NCI-H1694 treated with DMSO at 0.1 percent for 48 hours (cell line): ENCODE results near the gene SLC25A10.

Source experiments
- DNase-seq: peaks from one replicate; lab custom pipeline; 2025; lab: John Stamatoyannopoulos, UW

Gene SLC25A10

DNA sequence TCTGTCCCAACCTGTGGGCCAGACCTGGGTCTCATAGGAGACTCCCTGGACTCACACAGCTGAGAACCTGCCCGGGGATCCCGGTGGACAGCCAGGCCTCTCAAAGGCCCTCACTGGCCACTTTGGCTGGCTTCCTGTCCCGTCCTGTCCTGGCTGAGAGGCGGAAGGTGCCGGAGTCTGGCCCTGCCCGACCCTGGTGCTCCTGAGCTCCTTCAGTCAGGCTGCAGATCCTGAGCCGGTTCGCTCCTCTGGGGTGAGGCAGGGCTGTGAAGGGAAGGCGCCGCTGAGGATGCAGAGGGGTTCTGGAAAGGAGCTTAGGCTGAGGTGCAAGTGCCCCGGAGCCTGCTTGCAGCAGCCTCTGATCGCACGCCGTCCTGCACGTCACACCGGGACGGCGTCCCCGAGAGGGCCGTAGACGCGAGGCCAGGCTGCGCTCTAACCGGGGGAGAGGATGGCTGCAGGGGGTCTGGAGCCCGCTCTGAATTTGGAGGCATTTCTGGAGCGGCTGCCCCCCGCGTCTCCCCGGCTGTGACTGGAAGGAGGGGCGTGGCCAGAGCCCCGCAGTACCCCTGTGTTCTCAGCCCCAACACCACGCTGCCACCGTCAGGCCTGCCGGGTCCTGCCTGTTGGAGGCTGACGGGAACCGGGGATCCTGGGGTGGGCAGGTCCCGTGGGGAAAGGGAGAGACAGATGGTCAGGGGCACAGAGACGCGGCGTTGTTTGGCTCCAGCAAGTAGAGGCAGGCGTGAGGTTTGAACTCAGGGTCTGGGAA lies 24.1 kb upstream of the SLC25A10 start:
- DNase-seq: peak; percentile 89

DNA sequence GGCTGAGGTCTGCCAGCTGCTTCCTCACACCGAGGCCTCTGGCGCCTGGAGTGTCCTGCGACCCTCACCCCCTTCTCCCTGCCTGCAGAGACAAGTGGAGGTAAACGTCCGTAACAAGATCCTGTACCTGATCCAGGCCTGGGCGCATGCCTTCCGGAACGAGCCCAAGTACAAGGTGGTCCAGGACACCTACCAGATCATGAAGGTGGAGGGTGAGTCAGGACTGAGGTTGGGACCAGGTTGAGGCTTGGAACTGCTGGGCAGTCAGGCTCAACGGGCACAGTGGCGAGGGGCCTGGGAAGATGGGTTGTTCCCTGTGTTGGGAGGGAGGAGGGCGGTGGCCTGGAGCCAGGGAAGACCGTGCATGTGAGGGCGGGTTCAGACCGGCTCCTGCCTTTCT lies 23.5 kb upstream of the SLC25A10 start:
- DNase-seq: no peak

DNA sequence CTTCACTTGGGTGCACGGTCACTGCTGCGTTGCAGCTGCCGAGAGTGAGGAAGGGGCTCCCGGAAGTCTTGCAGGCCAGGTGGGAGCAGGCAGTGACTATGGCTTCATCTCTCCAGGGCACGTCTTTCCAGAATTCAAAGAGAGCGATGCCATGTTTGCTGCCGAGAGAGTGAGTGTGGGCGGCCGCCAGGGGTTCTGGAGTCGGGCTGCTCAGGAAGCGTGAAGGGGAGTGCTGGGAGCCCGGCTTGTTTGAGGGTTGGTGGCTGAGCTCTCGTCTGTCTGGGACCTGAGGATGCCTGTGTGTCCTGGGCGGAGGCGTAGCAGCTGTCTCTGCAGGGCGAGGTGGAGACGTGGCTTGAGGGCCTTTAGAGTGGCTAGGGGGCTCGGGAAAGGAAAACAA lies 22.0 kb upstream of the SLC25A10 start:
- DNase-seq: peak; percentile 16

DNA sequence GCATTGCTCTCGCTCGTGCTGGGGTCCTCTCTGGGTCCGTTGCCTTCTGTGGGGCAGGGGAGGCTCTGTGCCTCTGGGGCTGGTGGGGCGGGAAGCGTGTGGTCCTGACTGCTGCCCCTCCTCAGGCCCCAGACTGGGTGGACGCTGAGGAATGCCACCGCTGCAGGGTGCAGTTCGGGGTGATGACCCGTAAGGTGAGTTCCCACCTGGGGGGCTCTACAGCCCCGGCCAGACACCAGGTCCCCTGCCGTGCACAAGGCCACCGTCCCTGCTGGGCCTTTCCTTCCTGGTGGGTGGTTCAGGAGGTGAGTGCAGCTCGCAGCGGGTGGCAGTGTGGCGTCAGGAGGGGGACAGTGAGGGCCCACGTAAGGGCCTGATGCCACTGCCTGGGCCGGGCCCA lies 21.5 kb upstream of the SLC25A10 start:
- no peak for DNase-seq

DNA sequence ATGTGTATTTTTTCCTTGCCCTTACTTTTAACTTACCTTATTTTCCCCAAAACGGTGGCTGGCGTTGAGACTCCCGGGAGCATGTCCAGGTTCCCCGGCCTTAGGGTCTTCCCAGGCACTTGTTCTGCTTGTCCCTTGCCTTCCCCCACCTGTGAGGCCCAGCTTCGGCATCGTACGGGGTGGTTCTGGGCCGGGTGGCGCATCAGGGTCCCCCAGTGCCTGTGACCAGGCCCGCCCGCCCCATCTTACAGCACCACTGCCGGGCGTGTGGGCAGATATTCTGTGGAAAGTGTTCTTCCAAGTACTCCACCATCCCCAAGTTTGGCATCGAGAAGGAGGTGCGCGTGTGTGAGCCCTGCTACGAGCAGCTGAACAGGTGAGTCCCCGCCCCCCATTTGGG lies 20.9 kb upstream of the SLC25A10 start:
- no peak for DNase-seq

DNA sequence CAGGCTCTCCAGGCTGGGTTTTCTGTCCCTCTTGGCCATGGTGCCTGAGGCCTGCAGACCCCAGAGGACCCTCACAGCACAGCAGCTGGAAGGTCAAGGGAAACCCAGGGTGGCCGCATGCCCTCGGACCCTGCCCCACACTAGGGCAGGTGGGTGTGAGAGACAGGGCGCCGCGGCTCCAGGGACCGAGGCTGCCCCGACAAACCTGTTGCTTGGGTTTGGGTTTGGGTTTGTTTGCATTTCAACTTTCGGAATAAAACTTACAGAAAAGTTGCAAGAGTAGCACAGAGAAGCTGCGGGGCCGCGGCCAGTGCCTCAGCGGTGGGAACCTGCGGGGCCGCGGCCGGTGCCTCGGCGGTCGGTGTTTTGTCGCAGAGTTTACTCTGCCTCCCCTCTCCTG lies 20.5 kb upstream of the SLC25A10 start:
- no peak for DNase-seq

DNA sequence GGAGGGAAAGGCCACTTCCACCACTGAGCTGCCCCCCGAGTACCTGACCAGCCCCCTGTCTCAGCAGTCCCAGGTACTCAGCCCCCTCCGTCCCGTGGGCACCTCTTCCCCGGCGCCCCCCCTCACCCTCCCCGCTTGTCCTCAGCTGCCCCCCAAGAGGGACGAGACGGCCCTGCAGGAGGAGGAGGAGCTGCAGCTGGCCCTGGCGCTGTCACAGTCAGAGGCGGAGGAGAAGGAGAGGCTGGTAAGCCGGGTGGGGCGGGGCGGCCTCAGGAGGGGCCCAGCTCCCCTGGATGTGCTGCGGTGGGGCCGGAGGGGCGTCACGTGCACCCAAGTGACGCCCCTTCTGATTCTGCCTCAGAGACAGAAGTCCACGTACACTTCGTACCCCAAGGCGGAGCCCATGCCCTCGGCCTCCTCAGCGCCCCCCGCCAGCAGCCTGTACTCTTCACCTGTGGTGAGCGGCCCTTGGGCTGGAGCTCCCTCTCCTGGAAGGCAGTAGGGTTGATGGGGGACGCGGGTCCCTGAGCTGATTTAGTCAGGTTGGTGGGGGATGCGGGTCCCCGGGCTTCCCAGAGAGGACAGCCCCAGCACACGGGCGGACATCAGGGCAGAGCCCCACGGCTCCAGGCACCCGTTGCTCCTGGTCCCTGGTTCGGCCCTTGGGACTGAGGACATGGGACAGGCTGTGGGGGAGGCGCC lies 18.4 kb upstream of the SLC25A10 start:
- no peak for DNase-seq

DNA sequence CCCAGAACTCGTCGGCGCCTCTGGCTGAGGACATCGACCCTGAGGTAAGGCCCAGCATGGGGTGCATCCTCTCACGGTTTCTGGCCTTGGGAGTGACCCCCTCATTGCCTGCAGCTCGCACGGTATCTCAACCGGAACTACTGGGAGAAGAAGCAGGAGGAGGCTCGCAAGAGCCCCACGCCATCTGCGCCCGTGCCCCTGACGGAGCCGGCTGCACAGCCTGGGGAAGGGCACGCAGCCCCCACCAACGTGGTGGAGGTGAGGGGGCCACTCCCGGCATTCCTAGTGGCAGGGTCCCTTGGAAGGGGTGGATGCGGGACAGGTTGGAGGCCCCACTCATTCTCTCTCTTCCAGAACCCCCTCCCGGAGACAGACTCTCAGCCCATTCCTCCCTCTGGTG lies 17.3 kb upstream of the SLC25A10 start:
- DNase-seq: no peak

DNA sequence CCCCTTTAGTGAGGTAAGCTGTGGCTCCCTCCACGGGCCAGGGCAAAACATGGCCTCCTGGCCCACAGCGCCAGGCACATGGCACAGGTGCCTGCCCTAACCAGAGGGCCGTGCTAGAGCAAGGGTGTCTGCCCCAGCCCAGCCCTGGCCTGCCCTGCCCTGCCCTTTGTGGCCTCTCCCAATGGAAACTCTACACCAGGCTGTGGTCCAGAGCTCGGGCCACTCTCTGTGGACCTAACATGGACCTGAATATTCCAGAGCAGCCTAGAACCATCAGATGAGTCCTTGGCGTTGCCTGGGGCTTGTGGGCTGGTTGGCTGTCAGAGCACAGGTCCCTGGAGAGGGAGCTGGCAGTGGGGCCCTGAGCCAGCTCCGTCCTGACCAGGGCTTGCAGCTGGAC lies 16.9 kb upstream of the SLC25A10 start:
- no peak for DNase-seq

DNA sequence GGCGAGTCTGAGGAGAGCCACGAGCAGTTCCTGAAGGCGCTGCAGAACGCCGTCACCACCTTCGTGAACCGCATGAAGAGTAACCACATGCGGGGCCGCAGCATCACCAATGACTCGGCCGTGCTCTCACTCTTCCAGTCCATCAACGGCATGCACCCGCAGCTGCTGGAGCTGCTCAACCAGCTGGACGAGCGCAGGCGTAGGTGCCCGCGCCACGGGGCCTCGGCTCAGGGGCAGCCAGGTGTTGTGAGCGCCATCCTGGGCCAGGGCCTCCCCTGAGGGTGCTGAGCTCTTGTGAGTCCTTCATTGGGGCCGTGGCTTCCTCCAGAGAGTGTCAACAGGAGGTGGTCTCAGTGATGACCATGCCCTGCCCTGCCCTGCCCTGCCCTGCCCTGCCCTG lies 16.3 kb upstream of the SLC25A10 start:
- DNase-seq: no peak

DNA sequence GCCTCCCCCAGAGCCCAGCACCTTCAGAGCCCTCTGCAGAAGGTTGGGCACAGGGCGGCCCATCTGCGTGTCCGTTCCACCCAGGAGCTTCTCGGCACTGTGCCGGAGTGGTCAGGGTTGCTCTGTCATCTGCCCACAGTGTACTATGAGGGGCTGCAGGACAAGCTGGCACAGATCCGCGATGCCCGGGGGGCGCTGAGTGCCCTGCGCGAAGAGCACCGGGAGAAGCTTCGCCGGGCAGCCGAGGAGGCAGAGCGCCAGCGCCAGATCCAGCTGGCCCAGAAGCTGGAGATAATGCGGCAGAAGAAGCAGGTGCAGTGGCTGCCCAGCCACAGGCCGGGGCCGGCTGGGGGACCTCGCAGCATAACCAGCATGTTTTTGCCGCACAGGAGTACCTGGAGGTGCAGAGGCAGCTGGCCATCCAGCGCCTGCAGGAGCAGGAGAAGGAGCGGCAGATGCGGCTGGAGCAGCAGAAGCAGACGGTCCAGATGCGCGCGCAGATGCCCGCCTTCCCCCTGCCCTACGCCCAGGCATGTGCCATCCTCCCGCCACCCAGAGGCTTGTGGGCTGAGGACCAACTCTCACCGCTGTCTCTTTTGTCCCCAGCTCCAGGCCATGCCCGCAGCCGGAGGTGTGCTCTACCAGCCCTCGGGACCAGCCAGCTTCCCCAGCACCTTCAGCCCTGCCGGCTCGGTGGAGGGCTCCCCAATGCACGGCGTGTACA lies 15.7 kb upstream of the SLC25A10 start:
- DNase-seq: peak; percentile 77

DNA sequence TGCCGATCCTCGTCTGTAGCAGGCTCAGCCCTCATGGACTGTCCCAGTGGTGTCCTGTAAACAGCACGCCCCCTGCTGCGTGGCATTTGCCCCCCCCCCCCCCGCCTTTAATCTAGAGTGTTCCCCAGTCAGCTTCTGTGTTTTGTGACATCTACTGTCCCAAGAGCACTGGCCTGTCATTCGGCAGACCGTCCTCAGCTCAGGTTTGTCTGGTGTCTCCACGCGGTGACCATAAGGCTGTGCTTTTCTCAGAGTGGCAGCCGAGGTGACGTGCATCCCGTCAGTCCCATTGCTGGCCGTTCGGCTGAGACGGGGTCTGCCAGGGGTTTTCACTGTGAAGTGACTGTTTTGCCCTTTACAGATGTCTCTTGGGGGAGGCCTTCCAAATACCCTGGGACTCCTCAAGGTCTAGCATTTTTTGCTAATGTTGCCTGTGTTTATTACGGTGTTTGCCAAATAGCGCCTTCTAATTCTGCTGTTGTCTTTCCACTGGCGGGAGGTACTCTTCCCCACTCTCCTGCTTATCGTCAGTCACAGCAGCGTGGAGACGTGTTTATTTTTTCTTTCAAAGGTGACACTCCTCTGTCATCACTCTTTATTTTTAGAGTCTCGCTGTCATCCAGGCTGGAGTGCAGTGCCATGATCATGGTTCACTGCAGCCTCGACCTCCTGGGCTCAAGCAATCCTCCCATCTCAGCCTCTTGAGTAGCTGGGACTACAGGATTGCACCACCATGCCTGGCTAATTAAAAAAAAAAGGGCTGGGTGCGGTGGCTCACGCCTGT lies 14.6 kb upstream of the SLC25A10 start:
- DNase-seq: no peak

DNA sequence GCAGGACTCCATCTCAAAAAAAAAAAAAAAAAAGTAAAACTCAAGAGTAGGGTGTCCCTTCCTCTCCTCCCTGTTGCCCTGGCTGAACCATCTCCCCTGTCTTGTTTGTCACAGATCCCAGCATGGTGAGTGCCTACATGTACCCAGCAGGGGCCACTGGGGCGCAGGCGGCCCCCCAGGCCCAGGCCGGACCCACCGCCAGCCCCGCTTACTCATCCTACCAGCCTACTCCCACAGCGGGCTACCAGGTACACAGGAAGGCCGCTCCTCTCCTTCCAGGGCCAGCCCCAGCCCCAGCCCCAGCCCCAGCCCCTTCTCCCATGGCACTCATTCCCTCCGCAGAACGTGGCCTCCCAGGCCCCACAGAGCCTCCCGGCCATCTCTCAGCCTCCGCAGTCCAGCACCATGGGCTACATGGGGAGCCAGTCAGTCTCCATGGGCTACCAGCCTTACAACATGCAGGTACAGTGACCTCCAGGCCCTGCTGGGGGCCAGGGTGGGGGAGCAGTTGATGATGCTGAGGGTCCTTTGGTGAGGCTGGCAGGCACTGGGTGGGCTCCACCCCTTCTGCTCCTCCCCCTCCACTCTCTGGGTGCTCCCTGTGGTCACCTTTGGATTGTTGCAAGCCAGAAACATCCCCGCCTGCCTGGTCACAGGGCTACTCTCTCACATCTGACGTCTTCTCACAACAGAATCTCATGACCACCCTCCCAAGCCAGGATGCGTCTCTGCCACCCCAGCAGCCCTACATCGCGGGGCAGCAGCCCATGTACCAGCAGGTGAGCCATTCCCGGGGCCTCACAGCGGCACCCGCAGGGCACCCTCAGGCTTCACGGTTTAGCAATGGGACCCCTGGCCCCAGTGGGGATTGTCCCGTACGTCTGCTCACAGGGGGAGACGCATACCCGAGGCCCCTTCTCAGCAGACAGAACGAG lies 11.5 kb upstream of the SLC25A10 start:
- DNase-seq: no peak

DNA sequence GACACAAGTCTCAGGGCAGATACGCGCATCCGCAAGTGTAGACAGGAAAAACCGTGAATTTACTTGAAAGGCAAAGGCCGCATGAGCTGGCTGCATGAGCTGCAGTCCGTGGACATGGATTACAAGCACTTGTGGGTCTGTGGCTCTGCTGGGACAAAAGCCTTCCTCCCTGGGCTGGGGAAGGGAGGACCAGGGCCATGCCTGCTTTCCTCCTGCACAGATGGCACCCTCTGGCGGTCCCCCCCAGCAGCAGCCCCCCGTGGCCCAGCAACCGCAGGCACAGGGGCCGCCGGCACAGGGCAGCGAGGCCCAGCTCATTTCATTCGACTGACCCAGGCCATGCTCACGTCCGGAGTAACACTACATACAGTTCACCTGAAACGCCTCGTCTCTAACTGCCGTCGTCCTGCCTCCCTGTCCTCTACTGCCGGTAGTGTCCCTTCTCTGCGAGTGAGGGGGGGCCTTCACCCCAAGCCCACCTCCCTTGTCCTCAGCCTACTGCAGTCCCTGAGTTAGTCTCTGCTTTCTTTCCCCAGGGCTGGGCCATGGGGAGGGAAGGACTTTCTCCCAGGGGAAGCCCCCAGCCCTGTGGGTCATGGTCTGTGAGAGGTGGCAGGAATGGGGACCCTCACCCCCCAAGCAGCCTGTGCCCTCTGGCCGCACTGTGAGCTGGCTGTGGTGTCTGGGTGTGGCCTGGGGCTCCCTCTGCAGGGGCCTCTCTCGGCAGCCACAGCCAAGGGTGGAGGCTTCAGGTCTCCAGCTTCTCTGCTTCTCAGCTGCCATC lies 10.6 kb upstream of the SLC25A10 start:
- no peak for DNase-seq

DNA sequence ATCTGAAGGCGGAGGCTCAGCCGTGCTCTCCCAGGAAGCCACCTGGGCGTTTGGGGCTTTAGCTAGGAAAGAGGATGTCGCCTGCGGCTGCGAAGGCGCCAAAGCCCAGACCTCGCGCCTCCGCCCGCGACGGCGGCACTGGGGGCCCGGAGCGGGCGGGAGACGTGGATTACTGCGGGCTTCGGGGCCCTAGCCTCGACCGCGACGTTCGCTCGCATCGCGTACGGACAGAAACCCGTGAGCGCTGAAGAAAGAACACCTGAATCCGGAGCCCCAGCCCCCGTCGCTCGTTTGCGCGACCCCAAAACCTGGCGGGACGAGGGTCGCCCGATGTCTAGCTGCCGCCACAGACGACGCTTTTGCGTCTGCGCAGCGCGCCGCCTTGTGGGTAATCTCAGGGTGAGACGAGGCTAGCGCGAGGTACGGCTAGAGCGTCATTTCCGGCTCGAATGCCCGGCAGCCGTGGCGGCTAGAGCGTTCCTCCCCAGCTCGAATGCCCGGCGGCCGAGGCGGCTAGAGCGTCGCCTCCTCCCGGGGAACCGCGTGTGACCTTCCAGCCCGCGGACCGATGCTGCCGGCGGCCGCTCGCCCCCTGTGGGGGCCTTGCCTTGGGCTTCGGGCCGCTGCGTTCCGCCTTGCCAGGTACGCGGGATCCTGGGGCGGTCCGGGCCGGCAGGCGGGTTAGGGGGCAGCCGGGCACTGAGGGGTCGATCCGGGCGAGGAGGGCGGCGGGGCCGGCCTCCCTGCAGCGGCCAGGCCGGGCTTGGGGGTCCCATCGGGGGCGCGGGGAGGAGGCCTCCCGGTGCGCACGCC lies 8.9 kb upstream of the SLC25A10 start, which contains the start of gene MRPL12:
Gene MRPL12 (plus strand): TSS at position 434 of the 813 bp plus-strand sequence. CDS start 135 bp downstream, at position 569.
- DNase-seq: peak; percentile 91

DNA sequence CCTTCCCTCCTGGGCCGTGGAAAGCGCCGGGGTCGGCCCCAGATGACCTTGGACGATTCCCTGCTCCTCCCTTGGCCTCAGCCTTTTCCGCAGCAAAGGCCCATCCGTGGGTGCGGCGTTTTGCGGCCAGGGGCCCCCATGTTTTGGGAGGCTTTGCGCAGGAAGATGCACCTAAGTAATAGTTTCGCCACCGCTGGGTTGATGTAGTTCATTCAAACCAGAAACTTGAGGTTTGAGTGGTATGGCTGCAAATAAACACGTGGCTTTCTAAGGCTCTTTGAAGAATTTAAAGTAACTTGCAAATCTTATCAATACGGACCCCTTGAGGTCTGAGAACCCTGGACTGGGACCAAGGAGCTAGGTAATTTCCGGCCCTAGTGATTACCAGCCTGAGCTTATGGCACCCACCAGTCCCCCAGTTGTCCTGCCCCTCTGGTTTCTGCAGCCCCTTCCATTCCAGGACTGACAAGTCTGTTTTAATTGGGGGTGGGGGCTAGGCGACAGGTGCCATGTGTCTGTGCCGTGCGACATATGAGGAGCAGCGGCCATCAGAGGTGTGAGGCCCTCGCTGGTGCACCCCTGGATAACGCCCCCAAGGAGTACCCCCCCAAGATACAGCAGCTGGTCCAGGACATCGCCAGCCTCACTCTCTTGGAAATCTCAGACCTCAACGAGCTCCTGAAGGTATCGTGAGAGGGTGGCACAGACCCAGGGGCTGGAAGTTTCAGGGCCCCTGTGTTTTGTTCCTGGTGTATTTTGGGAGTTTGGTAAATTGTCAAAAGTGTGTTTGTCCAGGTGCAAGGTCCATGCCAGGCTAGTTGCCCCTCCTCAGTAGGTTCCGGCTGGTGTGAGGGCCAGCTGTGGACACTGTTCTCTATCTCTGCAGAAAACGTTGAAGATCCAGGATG lies 8.1 kb upstream of the SLC25A10 start:
- DNase-seq: no peak

DNA sequence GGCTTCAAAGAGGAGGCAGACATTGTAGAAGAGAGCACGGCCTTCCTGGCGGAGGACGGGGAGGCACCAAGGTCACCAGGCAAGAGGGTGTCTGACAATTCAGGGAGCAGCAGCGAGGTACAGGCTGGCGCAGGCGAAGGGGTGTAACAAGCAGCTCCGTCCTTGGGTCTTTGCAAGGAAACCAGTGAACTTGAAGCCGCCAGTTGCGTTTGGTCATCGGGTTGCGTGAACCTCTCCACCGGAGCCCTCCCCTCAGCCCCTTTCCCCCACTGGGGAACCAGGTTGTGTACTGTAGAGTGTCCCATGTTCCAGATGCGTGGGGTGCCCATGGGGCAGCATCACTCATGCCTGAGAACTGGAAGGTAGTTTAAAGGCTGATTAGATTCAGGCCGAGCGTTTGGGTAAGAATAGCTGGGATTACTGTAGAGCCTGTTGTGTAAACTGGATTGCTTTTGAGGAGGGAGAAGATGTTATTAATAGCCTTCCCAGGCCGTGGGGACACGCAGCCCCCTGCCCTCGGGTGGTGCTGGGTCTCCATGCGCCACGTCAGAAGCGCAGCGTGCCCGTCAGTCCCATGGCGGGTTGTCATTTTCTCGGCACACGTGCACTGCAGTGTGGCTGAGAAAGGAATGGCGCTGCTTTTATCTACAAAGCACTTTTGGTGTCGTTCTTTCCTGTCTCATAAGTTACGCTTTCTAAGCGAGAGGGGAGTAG lies 6.4 kb upstream of the SLC25A10 start:
- no peak for DNase-seq

DNA sequence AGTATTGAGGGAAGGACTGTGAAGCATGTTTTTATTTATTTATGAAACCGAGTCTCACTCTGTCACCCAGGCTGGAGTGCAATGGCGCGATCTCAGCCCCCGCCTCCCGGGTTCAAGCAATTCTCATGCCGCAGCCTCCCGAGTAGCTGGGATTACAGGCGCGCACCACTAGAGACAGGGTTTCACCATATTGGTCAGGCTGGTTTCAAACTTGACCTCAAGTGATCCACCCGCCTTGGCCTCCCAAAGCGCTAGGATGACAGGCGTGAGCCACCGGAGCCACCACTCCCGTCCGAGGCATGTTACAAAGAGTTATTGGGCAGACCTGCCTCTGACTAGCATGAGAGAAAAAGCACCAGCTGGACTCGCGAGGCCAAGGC lies 5.9 kb upstream of the SLC25A10 start:
- no peak for DNase-seq
